OCI-LY1 (cell line): ENCODE results near the gene CNGA2.

Experiments used
- EZH2 ChIP-seq: fragments of 200-600 bp; sonication (generic), shearing (Covaris generic); IDR thresholded peaks from 2 replicates; pipeline ENCODE4 v1.8.0; 2017; ENCODE audit warnings: borderline replicate concordance, mixed run types, mild to moderate bottlenecking, antibody characterized with exemption, low read length, moderate library complexity, mixed read lengths
- TF ChIP-seq, protein P1 (sequence below): fragments of 200-600 bp; sonication (generic), shearing (Covaris generic); IDR thresholded peaks from 2 replicates; pipeline ENCODE4 v1.5.1; 2017; ENCODE audit warnings: mild to moderate bottlenecking, antibody characterized with exemption, low read length, moderate library complexity, mixed read lengths

DNA sequence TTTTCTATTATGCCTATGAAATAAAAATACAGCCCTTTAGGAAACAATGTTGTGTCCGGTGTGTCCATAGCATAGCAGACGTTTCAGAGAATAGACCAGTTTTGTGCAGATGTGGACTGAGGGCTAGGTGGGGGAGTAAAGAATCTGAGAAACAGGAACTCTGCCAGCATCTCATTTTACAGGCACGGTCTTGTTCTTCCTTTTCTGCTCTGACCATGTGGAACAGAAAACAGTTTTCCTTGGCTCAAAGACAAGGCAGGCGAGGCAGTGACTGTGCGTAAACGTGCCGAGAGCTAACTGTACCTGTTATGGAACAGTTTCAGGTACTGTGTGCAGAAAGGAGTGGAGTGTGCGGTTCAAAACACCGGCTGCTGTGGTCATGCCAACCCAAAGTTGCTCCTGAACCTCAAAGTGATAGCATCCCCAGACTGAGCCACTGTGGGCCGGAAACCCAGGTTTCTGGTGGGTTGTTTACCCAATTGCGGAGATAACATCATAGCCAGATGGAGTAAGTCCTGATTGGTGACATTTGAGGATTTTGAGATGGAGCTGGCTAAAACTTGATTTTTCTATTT lies 20.2 kb downstream of the CNGA2 start:
- TF ChIP-seq, protein P1, sequence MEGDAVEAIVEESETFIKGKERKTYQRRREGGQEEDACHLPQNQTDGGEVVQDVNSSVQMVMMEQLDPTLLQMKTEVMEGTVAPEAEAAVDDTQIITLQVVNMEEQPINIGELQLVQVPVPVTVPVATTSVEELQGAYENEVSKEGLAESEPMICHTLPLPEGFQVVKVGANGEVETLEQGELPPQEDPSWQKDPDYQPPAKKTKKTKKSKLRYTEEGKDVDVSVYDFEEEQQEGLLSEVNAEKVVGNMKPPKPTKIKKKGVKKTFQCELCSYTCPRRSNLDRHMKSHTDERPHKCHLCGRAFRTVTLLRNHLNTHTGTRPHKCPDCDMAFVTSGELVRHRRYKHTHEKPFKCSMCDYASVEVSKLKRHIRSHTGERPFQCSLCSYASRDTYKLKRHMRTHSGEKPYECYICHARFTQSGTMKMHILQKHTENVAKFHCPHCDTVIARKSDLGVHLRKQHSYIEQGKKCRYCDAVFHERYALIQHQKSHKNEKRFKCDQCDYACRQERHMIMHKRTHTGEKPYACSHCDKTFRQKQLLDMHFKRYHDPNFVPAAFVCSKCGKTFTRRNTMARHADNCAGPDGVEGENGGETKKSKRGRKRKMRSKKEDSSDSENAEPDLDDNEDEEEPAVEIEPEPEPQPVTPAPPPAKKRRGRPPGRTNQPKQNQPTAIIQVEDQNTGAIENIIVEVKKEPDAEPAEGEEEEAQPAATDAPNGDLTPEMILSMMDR: no peak
- no peak for TF ChIP-seq EZH2
